Breast epithelium (tissue), 4 donors: ENCODE results near the gene TMEM182. TPM values are rescaled to one million over a fixed set of nuclear protein-coding genes. Genes with fewer than 3 reads are reported as not detected.

Experiments
- DNase-seq, 2 donors: peaks; one replicate each; pipeline ENCODE4 v3.0.0-alpha.2; 2019; ENCODE audit warnings: low spot score in 2 of 2
- H3K27ac ChIP-seq, 2 donors: fragments of 200-600 bp; sonication (generic) in 1 of 2; one replicate each; pipeline ENCODE4 v1.5.1; 2016 to 2019; ENCODE audit warnings: mild to moderate bottlenecking in 1 of 2
- H3K27me3 ChIP-seq, 2 donors: fragments of 200-600 bp; sonication (generic) in 1 of 2; one replicate each; pipeline versions ENCODE4 v1.5.1 to v1.6.0; 2017 to 2019; ENCODE audit warnings: control low read depth in 1 of 2, mild to moderate bottlenecking in 1 of 2
- H3K36me3 ChIP-seq: fragments of 200-600 bp; one replicate; pipeline ENCODE4 v1.5.1; 2019
- H3K4me1 ChIP-seq, 2 donors: fragments of 200-600 bp; sonication (generic); one replicate each; pipeline ENCODE4 v1.5.1; 2016 to 2019; ENCODE audit warnings: control low read depth in 1 of 2
- H3K4me3 ChIP-seq, 3 donors: fragments of 200-600 bp; sonication (generic); 1 replicate in 2 of 3; 2 replicates in 1 of 3; pipeline ENCODE4 v1.5.1; 2016 to 2019; ENCODE audit warnings: mild to moderate bottlenecking in 3 of 3, moderate library complexity in 2 of 3
- H3K9me3 ChIP-seq, 2 donors: fragments of 200-600 bp; sonication (generic) in 1 of 2; one replicate each; pipeline ENCODE4 v1.5.1; 2016 to 2019; ENCODE audit warnings: control low read depth in 1 of 2
- POLR2A ChIP-seq: fragments of 450-650 bp; IDR thresholded peaks from one replicate; pipeline ENCODE4 v1.6.1; 2016; ENCODE audit warnings: antibody characterized with exemption, mild to moderate bottlenecking, moderate library complexity
- POLR2AphosphoS5 ChIP-seq, 3 donors: sonication (generic); formaldehyde crosslinking; IDR thresholded peaks; one replicate each; pipeline ENCODE4 v1.6.1; 2017; ENCODE audit warnings: antibody characterized with exemption in 3 of 3
- intact Hi-C: fragments of 100-400 bp; cut with DNase I; formaldehyde crosslinking; loops from one replicate; pipeline ENCODE4 v1.15.1; 2023; ENCODE audit warnings: low total_unique reads
- total RNA-seq, 3 donors: library from RNA; depleted of rRNA; stranded (reverse); fragments of >200 nt; gene quantifications; one replicate each; pipeline ENCODE4 v1.1.0, GENCODE V29; 2016
- TF ChIP-seq, protein P1 (sequence below), 3 donors: fragments of 450-650 bp; IDR thresholded peaks; one replicate each; pipeline ENCODE4 v1.5.1; 2016 to 2017; ENCODE audit warnings: antibody characterized with exemption in 3 of 3, mild to moderate bottlenecking in 3 of 3, moderate library complexity in 3 of 3

Gene TMEM182
- total RNA-seq, 3 donors from 2014 or later, result 2.2 to 5.3 (median 3.3) TPM

DNA sequence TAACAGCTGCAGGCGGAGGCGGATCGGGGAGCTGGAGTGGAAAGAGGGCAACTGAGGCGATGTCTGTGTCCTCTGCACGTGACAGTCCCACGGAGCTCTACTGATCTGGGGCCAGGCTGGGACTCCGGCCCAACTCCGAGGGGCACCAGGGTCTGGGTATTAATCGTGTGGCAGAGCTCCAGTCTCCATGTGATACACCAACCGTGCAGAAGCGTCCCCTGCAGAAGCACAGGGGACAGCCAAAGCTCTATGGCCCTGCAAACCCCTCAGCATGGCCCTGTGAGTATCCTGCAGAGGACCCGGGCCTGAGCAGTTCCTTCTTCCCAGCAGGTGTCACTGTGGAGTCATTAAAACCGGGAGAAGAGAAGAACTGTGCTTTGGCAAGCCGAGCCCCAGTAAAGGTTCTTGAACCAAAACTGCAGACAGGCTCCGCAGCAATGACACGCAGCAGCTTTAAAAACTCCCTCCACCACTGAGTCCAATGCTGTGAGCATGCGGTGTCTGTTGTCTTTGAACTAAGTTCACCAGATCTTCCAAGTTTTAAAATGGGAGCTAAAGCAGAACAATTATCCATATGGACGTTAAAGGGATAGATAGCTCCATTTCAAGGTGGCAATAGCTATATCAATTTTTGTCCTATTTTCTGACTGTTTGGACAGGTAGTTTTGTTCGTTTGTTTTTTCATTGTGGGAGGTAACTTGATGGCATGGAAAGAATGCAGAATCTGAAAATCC lies 79.4 kb downstream of the TMEM182 start:
- DNase-seq, result no peak

GRCh38 chr2:102843764-102844443 lies 82.1 kb downstream of the TMEM182 start:
- TF ChIP-seq, protein P1, sequence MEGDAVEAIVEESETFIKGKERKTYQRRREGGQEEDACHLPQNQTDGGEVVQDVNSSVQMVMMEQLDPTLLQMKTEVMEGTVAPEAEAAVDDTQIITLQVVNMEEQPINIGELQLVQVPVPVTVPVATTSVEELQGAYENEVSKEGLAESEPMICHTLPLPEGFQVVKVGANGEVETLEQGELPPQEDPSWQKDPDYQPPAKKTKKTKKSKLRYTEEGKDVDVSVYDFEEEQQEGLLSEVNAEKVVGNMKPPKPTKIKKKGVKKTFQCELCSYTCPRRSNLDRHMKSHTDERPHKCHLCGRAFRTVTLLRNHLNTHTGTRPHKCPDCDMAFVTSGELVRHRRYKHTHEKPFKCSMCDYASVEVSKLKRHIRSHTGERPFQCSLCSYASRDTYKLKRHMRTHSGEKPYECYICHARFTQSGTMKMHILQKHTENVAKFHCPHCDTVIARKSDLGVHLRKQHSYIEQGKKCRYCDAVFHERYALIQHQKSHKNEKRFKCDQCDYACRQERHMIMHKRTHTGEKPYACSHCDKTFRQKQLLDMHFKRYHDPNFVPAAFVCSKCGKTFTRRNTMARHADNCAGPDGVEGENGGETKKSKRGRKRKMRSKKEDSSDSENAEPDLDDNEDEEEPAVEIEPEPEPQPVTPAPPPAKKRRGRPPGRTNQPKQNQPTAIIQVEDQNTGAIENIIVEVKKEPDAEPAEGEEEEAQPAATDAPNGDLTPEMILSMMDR (IDR thresholded peaks at IDR 0.05), result no peak
- TF ChIP-seq POLR2A (no peak), POLR2AphosphoS5 (IDR thresholded peaks at IDR 0.05) (no peak)
- Histone ChIP-seq H3K27ac (no peak overlapping the region), H3K36me3 (no peaks in the 10 kb centered on the region), H3K9me3 (no peaks in the 10 kb centered on the region), H3K27me3 (no peaks in the 10 kb centered on the region), H3K4me3 (no peak overlapping the region), H3K4me1 (no peaks in the 10 kb centered on the region)
- no peak for DNase-seq
- intact Hi-C loops, result no loop called here

More for the DNA sequence above, 79.4 kb downstream of the TMEM182 start:
- Histone ChIP-seq H3K4me1 (no peaks in the 10 kb centered on the region), H3K36me3 (no peaks in the 10 kb centered on the region), H3K27me3 (no peaks in the 10 kb centered on the region), H3K9me3 (no peaks in the 10 kb centered on the region), H3K4me3 (no peak overlapping the region), H3K27ac (no peak overlapping the region)
- TF ChIP-seq, protein P1 (IDR thresholded peaks at IDR 0.05), result peak in 1 of 3 donors; percentile 32
- TF ChIP-seq POLR2A, result no peak
- no peak for TF ChIP-seq POLR2AphosphoS5 (IDR thresholded peaks at IDR 0.05)
- intact Hi-C loops, result no loop called here

DNA sequence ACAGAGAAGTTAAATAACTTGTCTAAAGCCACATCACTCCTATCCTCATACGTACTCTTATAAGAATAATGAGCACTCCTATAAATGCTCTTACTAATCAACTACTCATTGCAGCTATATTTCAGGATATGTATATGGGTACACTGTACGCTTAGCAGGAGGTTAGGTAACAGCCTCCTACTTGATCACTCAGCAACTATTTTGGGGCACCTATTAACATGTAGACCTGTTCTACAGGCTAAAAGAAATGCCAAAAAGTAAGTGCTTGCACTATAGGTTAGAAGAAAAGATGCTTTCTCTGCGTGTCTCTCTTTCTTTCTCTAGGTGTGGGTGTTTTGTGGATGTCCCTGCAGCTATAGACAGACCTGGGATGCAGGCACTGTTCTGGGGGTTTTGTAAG lies 83.1 kb downstream of the TMEM182 start:
- intact Hi-C loops, result no loop called here
- no peak overlapping the region for H3K4me3 ChIP-seq
- H3K4me1 ChIP-seq, result no peaks in the 10 kb centered on the region
- TF ChIP-seq POLR2AphosphoS5 (IDR thresholded peaks at IDR 0.05), result no peak
- TF ChIP-seq, protein P1 (IDR thresholded peaks at IDR 0.05), result no peak
- no peak for TF ChIP-seq POLR2A
- no peaks in the 10 kb centered on the region for H3K27me3 ChIP-seq
- DNase-seq, result no peak
- H3K9me3 ChIP-seq, result no peaks in the 10 kb centered on the region
- no peak overlapping the region for H3K27ac ChIP-seq
- H3K36me3 ChIP-seq, result no peaks in the 10 kb centered on the region

GRCh38 chr2:102848366-102848839 lies 86.6 kb downstream of the TMEM182 start:
- Histone ChIP-seq H3K9me3 (no peaks in the 10 kb centered on the region), H3K4me3 (peak overlapping the region in 2 of 3 donors; percentile 7 to 54), H3K27me3 (no peaks in the 10 kb centered on the region), H3K36me3 (no peaks in the 10 kb centered on the region), H3K4me1 (no peaks in the 10 kb centered on the region), H3K27ac (no peak overlapping the region)
- TF ChIP-seq, protein P1 (IDR thresholded peaks at IDR 0.05), result no peak
- TF ChIP-seq POLR2A (no peak), POLR2AphosphoS5 (IDR thresholded peaks at IDR 0.05) (no peak)
- intact Hi-C loops, result loop anchor here (2.0 kb wide), 1 partner anchor 58 kb away; no protein-coding TSS in a partner anchor
- DNase-seq, result no peak

DNA sequence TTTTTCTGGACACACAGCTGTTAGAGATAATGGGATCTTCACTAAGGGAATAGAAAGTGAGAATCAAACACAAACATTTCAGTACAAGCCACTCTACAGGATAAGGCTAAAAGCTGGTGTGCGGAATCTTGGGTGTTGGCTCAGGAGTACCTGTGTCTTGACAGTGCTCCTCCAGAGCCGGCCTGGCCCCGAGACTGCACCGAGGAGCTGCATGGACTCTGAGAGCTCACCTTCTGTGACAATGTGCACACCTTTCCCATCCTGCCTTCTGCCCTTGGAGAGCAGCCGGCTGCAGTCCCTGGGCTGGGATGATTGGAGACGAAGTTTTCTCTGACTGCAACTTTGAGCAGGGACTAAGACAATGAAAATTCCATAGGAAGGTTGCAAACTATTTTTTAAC lies 89.1 kb downstream of the TMEM182 start:
- Histone ChIP-seq H3K27me3 (no peaks in the 10 kb centered on the region), H3K36me3 (no peaks in the 10 kb centered on the region), H3K4me3 (no peak overlapping the region), H3K4me1 (no peaks in the 10 kb centered on the region), H3K27ac (no peak overlapping the region), H3K9me3 (no peaks in the 10 kb centered on the region)
- intact Hi-C loops, result no loop called here
- DNase-seq, result no peak
- no peak for TF ChIP-seq POLR2AphosphoS5 (IDR thresholded peaks at IDR 0.05)
- TF ChIP-seq POLR2A, result no peak
- TF ChIP-seq, protein P1 (IDR thresholded peaks at IDR 0.05), result no peak
